Cardiac fibroblast (primary cell): ENCODE data around the gene DISP3.

Experiments used
- DNase-seq, 2 donors: peaks; one replicate each; pipeline versions ENCODE4 v3.0.0 to v3.0.0-alpha.2; 2010; ENCODE audit warnings: low read depth in 2 of 2
- H3K4me3 ChIP-seq, 2 donors: replicated peaks in 1 of 2; 1 replicate in 1 of 2; 2 replicates in 1 of 2; pipeline ENCODE4 v1.5.1; 2011; ENCODE audit warnings: low read depth in 2 of 2, low read length in 2 of 2, mild to moderate bottlenecking in 2 of 2, moderate library complexity in 1 of 2
- CTCF ChIP-seq: IDR thresholded peaks from one replicate; pipeline ENCODE4 v1.5.1; 2011; ENCODE audit warnings: low read depth, mild to moderate bottlenecking, low read length, inconsistent platforms

Gene DISP3

GRCh38 chr1:11499601-11500331 is 20.8 kb downstream of the DISP3 start:
- no peak for DNase-seq
- no peak for TF ChIP-seq CTCF
- no peak overlapping the region for H3K4me3 ChIP-seq

- H3K4me3 ChIP-seq, result no peak overlapping the region
- TF ChIP-seq CTCF, result no peak
- DNase-seq, result no peak
Measured at GRCh38 chr1:11500881-11501280, 21.9 kb downstream of the DISP3 start.

GRCh38 chr1:11501491-11501897 is 22.5 kb downstream of the DISP3 start:
- no peak for DNase-seq
- H3K4me3 ChIP-seq, result no peak overlapping the region
- no peak for TF ChIP-seq CTCF

GRCh38 chr1:11501906-11502485 is 23.0 kb downstream of the DISP3 start:
- no peak for DNase-seq
- H3K4me3 ChIP-seq, result no peak overlapping the region
- TF ChIP-seq CTCF, result no peak

- no peak overlapping the region for H3K4me3 ChIP-seq
- DNase-seq, result no peak
- TF ChIP-seq CTCF, result no peak
Measured at GRCh38 chr1:11502516-11502915, 23.6 kb downstream of the DISP3 start.

GRCh38 chr1:11504599-11504998 is 25.6 kb downstream of the DISP3 start:
- no peak for TF ChIP-seq CTCF
- H3K4me3 ChIP-seq, result no peak overlapping the region
- no peak for DNase-seq
